HAP-1 (cell line): Measurements from ENCODE around the gene PPBP.

ENCODE experiments used
- DNase-seq, 2 experiments: peaks; one replicate each; pipeline ENCODE4 v3.0.0-alpha.2; 2016 to 2020; ENCODE audit warnings: low spot score in 2 of 2
- H3K27me3 ChIP-seq: fragments of 250-450 bp; sonication (Bioruptor Pico); 2 replicates; pipeline ENCODE4 v1.5.1; 2020; ENCODE audit warnings: low read depth, mild to moderate bottlenecking, moderate library complexity
- H3K36me3 ChIP-seq: fragments of 250-450 bp; sonication (Bioruptor Pico); replicated peaks from 2 replicates; pipeline ENCODE4 v1.5.1; 2020; ENCODE audit warnings: mild to moderate bottlenecking
- H3K4me1 ChIP-seq: fragments of 250-450 bp; sonication (Bioruptor Pico); 2 replicates; pipeline ENCODE4 v1.5.1; 2020; ENCODE audit warnings: mild to moderate bottlenecking
- H3K4me3 ChIP-seq: fragments of 250-450 bp; sonication (Bioruptor Pico); 2 replicates; pipeline ENCODE4 v1.5.1; 2020; ENCODE audit warnings: mild to moderate bottlenecking, moderate library complexity
- H3K9me3 ChIP-seq: fragments of 250-450 bp; sonication (Bioruptor Pico); 2 replicates; pipeline ENCODE4 v1.5.1; 2020; ENCODE audit warnings: mild to moderate bottlenecking, moderate library complexity
- in situ Hi-C: fragments of 300-500 bp; cut with MboI; formaldehyde crosslinking; loops from 3 replicates; pipeline ENCODE4 v1.14.3; 2020; ENCODE audit warnings: low sequenced_read_pairs, inconsistent platforms, mixed read lengths

Gene PPBP

DNA sequence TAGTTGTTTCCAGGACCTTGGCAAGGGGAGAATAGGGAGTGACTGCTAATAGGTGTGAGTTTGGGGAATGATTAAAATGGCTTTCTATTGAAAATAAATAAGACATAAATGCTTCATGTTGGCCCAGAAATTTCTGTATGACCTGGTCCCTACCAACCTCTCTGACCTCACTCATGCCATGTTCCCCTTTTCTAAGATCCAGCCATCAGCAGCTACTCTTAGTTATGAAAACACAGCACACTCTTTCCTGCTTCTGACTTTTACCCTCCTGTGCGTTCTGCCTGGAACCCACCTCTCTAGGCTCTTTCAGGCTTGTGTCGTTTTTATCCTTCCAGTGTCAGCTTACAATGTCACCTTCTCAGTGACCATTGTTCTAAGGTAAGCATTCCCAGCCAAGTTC, 25.3 kb upstream of the PPBP start:
- H3K27me3 ChIP-seq: no peaks in the 10 kb centered on the region
- in situ Hi-C loops: no loop called here
- no peaks in the 10 kb centered on the region for H3K4me1 ChIP-seq
- no peak overlapping the region for H3K4me3 ChIP-seq
- DNase-seq: no peak
- no peaks in the 10 kb centered on the region for H3K36me3 ChIP-seq
- H3K9me3 ChIP-seq: no peaks in the 10 kb centered on the region

DNA sequence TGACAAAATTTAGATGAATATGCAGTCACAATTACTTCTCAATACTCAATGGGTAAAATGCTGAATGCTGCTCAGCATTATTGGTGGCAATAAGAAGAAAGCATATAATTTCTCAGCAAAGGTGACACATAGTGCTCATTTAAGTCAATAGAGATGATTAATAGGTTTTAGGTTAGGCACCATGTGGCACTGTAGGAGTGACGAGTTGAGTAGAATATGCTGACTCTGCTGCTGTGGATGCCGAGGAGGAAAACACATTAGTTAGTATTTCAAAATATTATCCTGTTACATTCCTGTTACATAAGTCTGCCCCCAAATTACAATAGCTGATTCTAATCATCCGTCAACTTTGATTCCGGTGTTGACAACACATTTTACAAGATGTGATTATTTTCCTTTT, 24.1 kb upstream of the PPBP start:
- in situ Hi-C loops: no loop called here
- Histone ChIP-seq H3K4me1 (no peaks in the 10 kb centered on the region), H3K4me3 (no peak overlapping the region), H3K9me3 (no peaks in the 10 kb centered on the region), H3K36me3 (no peaks in the 10 kb centered on the region), H3K27me3 (no peaks in the 10 kb centered on the region)
- DNase-seq: no peak

DNA sequence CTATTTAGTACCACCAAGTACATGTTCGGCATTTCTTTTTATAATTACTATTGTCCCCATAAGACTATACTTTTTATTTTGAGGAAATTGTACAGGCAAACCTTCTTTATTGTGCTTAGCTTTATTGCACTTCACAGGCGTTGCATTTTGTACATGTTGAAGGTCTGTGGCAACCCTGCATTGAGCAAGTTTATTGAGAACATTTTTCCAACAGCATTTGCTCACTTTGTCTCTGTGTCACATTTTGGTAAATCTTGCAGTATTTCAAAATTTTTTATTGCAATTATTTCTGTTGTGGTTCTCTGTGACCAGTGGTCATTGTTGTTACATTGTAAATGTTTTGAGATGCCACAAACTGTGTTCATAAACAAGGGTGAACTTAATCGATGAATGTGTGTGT, 21.3 kb upstream of the PPBP start:
- in situ Hi-C loops: no loop called here
- DNase-seq: no peak
- Histone ChIP-seq H3K27me3 (no peaks in the 10 kb centered on the region), H3K4me3 (no peak overlapping the region), H3K4me1 (no peaks in the 10 kb centered on the region), H3K36me3 (no peaks in the 10 kb centered on the region), H3K9me3 (no peaks in the 10 kb centered on the region)

DNA sequence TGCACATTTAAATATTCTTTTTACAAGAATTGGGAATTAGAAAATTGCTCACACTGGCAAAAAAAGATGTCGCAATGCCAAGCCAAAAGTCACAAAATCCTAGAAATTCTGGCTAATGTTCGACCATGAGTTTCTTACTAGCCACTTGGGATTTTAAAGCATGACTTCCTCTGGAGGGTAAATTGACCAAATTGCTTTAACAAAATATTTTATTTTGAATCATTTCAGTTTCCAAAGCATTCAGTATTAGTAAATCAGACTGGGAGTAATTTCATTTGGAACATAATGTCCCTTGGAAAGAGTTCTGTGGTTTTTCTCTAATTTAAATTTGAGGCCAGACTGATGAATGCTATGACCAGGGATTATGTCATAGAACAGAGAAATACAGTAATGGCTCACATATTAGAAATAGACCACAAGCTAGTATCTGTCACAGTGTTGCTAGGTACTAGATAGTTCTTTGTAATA, 18.1 kb upstream of the PPBP start:
- Histone ChIP-seq H3K27me3 (no peaks in the 10 kb centered on the region), H3K36me3 (no peaks in the 10 kb centered on the region), H3K4me3 (no peak overlapping the region), H3K9me3 (no peaks in the 10 kb centered on the region), H3K4me1 (no peaks in the 10 kb centered on the region)
- DNase-seq: no peak
- in situ Hi-C loops: no loop called here

GRCh38 chr4:74005528-74005927, 17.5 kb upstream of the PPBP start:
- no peak for DNase-seq
- Histone ChIP-seq H3K4me3 (no peak overlapping the region), H3K27me3 (no peaks in the 10 kb centered on the region), H3K36me3 (no peaks in the 10 kb centered on the region), H3K9me3 (no peaks in the 10 kb centered on the region), H3K4me1 (no peaks in the 10 kb centered on the region)
- in situ Hi-C loops: no loop called here

DNA sequence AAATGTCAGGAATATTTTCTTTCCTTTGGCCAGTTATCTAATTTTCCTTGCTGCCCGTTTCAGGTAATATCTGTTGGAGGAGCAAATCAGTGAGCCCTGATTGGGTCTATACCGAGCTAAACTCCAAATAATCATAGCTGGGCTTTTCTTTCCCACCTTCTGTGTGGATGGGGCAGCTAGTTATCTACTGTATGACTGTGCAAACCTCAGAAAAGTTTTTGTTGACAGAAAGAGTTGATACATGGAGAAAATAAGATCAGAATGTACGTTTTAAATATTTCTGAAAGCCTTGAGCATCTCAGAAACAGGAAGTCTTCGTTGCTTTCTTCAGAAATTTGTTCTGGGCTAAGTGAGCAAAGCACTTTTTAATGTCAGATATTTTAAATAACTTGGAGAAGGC, 16.7 kb upstream of the PPBP start:
- Histone ChIP-seq H3K4me1 (no peaks in the 10 kb centered on the region), H3K27me3 (no peaks in the 10 kb centered on the region), H3K9me3 (no peaks in the 10 kb centered on the region), H3K4me3 (no peak overlapping the region), H3K36me3 (no peaks in the 10 kb centered on the region)
- no peak for DNase-seq
- in situ Hi-C loops: no loop called here

DNA sequence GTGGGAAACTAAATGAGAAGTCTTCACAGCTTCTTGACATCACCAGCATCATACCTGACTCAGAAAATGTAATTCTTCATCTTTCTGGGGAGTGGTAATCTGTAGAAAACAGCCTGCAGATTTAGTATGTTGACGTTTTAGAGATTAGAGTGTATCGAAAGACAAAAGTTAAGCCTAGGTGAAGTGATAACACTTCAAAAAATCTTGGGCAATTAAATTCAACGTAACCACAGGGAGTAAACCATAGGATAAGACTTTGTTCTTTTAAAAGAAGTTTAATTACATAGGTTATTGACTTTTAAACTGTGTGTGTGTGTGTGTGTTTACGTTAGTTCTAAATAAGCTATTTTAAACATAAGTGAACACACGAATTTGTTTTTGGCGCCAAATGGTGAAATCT, 12.3 kb upstream of the PPBP start:
- in situ Hi-C loops: no loop called here
- no peaks in the 10 kb centered on the region for H3K27me3 ChIP-seq

DNA sequence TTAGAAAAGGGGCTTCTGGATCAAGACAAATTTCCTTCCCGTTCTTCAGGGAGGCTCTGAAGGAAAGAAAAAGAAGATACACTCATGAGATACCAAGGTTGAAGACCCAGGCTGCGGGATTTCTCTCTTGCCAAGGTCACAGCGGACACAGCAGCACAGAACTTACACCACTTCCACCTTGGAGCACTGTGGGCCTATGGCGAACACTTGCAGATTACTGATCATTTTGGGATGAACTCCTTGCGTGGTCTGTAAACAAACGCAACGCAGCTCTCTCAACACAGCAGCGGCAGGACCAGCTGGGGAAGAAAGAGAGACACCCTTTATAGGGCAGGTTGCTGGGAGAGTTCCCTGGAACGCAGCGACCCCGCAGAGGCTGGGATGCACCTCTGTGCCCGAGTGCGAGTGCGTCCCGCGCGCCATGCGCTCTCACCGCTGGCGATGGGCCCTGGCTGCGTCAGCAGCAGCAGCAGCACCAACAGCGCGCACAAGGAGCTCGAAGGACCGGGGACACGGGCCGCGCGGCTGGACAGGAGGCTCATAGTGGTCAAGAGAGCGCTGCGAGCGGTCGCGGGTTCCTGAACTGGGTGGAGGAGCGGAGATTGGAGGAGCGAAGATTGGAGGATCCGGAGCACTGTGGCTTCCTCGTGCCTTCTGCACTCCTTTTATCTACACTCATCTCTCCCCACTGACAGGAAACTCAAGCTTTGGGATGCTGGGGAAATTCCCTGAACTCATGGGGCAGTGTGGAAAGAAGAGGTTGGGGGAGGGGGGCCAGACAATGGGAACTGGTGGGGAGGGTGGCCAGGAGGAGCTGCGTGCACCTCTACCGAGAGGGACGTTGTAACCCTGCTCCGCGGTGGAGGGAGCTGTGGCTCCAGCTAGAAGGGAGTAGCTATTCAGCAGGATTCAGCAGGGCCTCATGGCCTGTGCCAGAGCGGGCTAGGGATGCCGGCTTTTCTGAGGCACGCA, 10.3 kb upstream of the PPBP start, which contains the start of gene CXCL5:
CXCL5 (minus strand) TSS at position 638 of the 972 bp plus-strand sequence; CDS start at position 542, 96 bp downstream.
- Histone ChIP-seq H3K4me3 (no peak within 1 kb of the TSS), H3K27me3 (no peaks in the 10 kb centered on the region), H3K36me3 (no peaks in the 10 kb centered on the region), H3K4me1 (no peaks in the 10 kb centered on the region), H3K9me3 (no peaks in the 10 kb centered on the region)
- no peak for DNase-seq
- in situ Hi-C loops: no loop called here

More for the DNA sequence above, 12.3 kb upstream of the PPBP start:
- no peaks in the 10 kb centered on the region for H3K4me1 ChIP-seq
- DNase-seq: no peak
- H3K9me3 ChIP-seq: no peaks in the 10 kb centered on the region
- no peaks in the 10 kb centered on the region for H3K36me3 ChIP-seq
- no peak overlapping the region for H3K4me3 ChIP-seq

DNA sequence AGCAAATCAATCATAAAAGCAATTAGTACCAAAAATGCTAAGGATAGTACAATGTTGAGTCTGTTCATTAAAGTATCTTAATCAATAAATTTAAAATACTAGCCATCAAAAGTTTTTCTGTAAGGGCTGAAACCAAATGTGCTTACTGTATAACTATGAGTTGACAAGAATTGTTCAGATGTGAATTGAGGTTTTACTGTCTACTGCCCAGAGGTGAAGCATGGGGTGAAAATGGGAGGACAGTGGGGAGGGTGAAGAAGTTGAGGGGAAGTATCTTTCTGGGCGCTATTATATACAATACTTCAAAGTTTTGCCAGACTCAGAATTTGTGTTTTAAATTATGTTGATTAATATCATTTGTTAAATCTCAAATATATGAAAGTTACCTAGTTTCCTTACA, 4.1 kb upstream of the PPBP start:
- no peaks in the 10 kb centered on the region for H3K36me3 ChIP-seq
- no peaks in the 10 kb centered on the region for H3K9me3 ChIP-seq
- DNase-seq: no peak
- in situ Hi-C loops: no loop called here
- no peaks in the 10 kb centered on the region for H3K4me1 ChIP-seq
- no peak overlapping the region for H3K4me3 ChIP-seq
- H3K27me3 ChIP-seq: no peaks in the 10 kb centered on the region

DNA sequence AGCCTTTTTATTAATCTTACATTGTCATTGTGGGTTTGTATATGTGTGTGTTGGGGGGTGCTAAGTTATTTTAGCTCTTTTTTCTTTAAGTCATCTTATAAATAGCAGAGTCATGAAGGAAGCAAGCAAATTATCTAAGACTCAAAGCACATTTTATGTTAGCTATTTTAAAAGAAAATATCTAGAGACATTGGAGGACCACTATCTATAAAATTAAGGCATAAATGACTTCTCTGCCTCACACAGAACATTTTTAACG, 3.7 kb upstream of the PPBP start:
- Histone ChIP-seq H3K4me1 (no peaks in the 10 kb centered on the region), H3K36me3 (no peaks in the 10 kb centered on the region), H3K27me3 (no peaks in the 10 kb centered on the region), H3K4me3 (no peak overlapping the region), H3K9me3 (no peaks in the 10 kb centered on the region)
- in situ Hi-C loops: no loop called here
- no peak for DNase-seq

DNA sequence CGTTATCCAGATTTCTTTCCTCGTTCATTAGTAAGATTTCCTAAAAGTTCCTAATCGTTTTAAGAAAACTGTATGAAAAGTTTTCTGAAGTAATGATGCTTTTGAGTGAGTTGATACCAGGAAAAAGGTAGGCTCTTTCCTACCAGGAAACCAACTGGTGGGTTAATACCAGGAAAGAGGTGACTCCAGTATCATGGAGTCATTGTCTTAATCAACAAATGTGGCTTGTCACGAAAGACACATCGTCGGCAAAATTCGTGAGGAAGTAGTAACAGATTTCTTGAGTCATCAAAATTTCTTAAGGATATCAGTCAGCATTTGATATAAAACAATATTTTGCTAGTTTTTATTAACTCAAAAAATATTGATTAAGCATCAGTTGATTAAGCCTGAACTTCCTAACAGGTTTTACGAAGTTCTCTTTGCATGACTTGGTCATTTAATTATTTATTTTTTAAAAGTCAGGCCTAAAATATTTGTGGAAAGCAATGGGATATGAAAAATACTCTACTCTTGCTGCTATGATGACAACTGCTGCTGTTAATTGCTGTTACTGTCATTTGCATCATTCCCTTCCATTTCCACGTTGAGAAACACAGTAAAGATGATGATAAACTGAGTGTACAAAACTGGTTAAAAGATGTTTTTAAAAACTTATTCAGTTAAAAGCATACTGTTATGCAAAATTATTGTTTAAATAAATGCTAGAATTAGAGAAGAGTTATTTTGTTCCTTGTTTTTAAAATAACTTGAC, 3.2 kb upstream of the PPBP start:
- H3K4me3 ChIP-seq: no peak overlapping the region
- no peaks in the 10 kb centered on the region for H3K4me1 ChIP-seq
- DNase-seq: no peak
- no peaks in the 10 kb centered on the region for H3K27me3 ChIP-seq
- in situ Hi-C loops: no loop called here
- no peaks in the 10 kb centered on the region for H3K9me3 ChIP-seq
- no peaks in the 10 kb centered on the region for H3K36me3 ChIP-seq

GRCh38 chr4:73989928-73990327, 1.9 kb upstream of the PPBP start:
- DNase-seq: no peak
- H3K36me3 ChIP-seq: no peaks in the 10 kb centered on the region
- in situ Hi-C loops: no loop called here
- no peak overlapping the region for H3K4me3 ChIP-seq
- peaks cover 3% of the 10 kb centered on the region; the same call in 1 of the 2 replicates for H3K4me1 ChIP-seq
- H3K27me3 ChIP-seq: no peaks in the 10 kb centered on the region
- H3K9me3 ChIP-seq: no peaks in the 10 kb centered on the region

DNA sequence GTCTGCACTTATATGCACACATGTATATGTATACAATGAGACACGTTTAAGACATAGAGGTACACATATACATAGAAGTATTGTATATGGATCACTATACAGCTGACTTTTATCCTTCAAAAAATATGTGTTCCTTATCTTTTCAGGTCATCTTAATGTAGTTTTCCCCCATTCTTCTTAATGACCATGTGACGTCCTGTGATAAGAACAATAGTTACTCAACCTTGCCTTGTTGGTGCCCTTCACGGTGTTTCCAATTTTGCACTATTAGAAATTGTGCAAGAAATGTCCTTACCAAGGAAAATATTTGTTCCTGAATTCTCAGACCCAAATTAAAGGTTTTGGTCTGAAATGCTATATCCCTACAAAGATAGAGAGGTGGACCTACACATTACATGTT, 1.0 kb upstream of the PPBP start:
- peaks cover 5% of the 10 kb centered on the region; the same call in 1 of the 2 replicates for H3K4me1 ChIP-seq
- H3K36me3 ChIP-seq: no peaks in the 10 kb centered on the region
- in situ Hi-C loops: no loop called here
- DNase-seq: no peak
- H3K9me3 ChIP-seq: no peaks in the 10 kb centered on the region
- H3K4me3 ChIP-seq: no peak overlapping the region
- H3K27me3 ChIP-seq: no peaks in the 10 kb centered on the region

- H3K36me3 ChIP-seq: no peaks in the 10 kb centered on the region
- H3K4me3 ChIP-seq: no peak overlapping the region
- in situ Hi-C loops: no loop called here
- no peak for DNase-seq
- H3K27me3 ChIP-seq: no peaks in the 10 kb centered on the region
- peaks cover 5% of the 10 kb centered on the region; the same call in 1 of the 2 replicates for H3K4me1 ChIP-seq
- no peaks in the 10 kb centered on the region for H3K9me3 ChIP-seq
These were observed 2.5 kb downstream of the PPBP start for GRCh38 chr4:73985528-73985852.
